NCI-H524 treated with DMSO at 0.1 percent for 48 hours (cell line): ENCODE measurements around the gene CCL8.

Experiments used
- DNase-seq: peaks from one replicate; lab custom pipeline; 2025; lab: John Stamatoyannopoulos, UW

CCL8 gene

GRCh38 chr17:34367486-34368195 lies 48.4 kb downstream of the CCL8 start:
- no peak for DNase-seq

- no peak for DNase-seq
Observed at GRCh38 chr17:34368196-34368945, 49.1 kb downstream of the CCL8 start.

- no peak for DNase-seq
Observed at GRCh38 chr17:34368946-34369500, 49.8 kb downstream of the CCL8 start.

DNA sequence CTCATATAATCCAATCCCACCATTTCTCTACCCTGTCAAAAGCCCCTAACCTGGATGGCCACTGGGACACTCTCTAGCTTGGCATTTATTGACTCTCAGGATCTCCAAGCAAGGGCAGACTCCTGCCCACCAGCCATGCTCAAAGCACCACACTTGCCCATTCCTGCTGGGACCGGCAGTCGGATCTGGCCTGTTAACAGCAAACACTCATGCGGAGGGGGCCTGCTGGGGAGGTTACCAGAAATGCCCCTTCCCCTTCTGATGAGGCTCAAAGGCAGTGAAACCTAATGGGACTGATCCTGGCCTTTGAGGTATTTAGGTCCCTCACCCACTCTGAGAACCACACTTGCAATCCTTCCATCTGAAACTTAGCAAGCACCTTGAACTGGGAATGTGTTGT lies 50.3 kb downstream of the CCL8 start:
- no peak for DNase-seq

GRCh38 chr17:34370376-34370996 lies 51.3 kb downstream of the CCL8 start:
- no peak for DNase-seq

GRCh38 chr17:34370997-34371395 lies 51.8 kb downstream of the CCL8 start:
- no peak for DNase-seq
